T-cell (primary cell): ENCODE data around the gene AP2S1. TPM values are rescaled to one million over a fixed set of nuclear protein-coding genes. Genes with fewer than 3 reads are reported as not detected.
A peak's percentile ranks its signal among the peaks of the same experiment; 100 is the strongest.

Source experiments
- ATAC-seq, 4 experiments: fragments of 200-7000 bp in 3 of 4; fragments of 150-1000 bp in 1 of 4; cut with Tn5 transposase; replicated peaks in 1 of 4; 1 replicate in 3 of 4; 2 replicates in 1 of 4; pipeline ENCODE4 v1.10.0; 2021; ENCODE audit warnings: moderate library complexity in 3 of 4, mild to moderate bottlenecking in 2 of 4, moderate number of reproducible peaks in 1 of 4
- CTCF ChIA-PET, 2 donors: fragments of 300-600 bp; sonication (Branson Sonifier 250); formaldehyde crosslinking; loops; one replicate each; lab custom pipeline; 2022; ENCODE audit warnings: antibody characterized with exemption in 2 of 2; lab: Charles Lee
- POLR2A ChIA-PET, 2 donors: fragments of 300-600 bp; sonication (Branson Sonifier 250); formaldehyde crosslinking; loops; one replicate each; lab custom pipeline; 2022; ENCODE audit warnings: antibody characterized with exemption in 2 of 2; lab: Charles Lee
- DNase-seq, 35 experiments: peaks; one replicate each; pipeline versions ENCODE4 v3.0.0 to v3.0.0-alpha.2; 2013 to 2023
- H3K27ac ChIP-seq: one replicate; pipeline ENCODE4 v1.5.1; 2013; ENCODE audit warnings: low read length
- H3K27me3 ChIP-seq, 2 experiments: replicated peaks in 1 of 2; 1 replicate in 1 of 2; 2 replicates in 1 of 2; pipeline versions ENCODE4 v1.6.1 to v1.7.0; 2013; ENCODE audit warnings: low read length in 1 of 2, mixed read lengths in 1 of 2; ENCODE audit not compliant: control insufficient read depth in 2 of 2, insufficient read depth in 2 of 2; ENCODE audit errors: extremely low read depth in 1 of 2
- H3K36me3 ChIP-seq, 2 donors: 1 replicate in 1 of 2; 2 replicates in 1 of 2; pipeline versions ENCODE4 v1.6.1 to v1.7.0; 2013; ENCODE audit warnings: low read length in 1 of 2; ENCODE audit not compliant: control insufficient read depth in 2 of 2, insufficient read depth in 1 of 2; ENCODE audit errors: extremely low read depth in 1 of 2
- H3K4me1 ChIP-seq, 2 experiments: 1 replicate in 1 of 2; 2 replicates in 1 of 2; pipeline versions ENCODE4 v1.6.1 to v1.7.0; 2013; ENCODE audit warnings: low read length in 2 of 2, mixed read lengths in 1 of 2; ENCODE audit not compliant: insufficient read depth in 2 of 2, control insufficient read depth in 1 of 2; ENCODE audit errors: extremely low read depth in 1 of 2
- H3K4me3 ChIP-seq, 2 donors: 1 replicate in 1 of 2; 2 replicates in 1 of 2; pipeline versions ENCODE4 v1.5.1 to v1.7.0; 2013; ENCODE audit warnings: mild to moderate bottlenecking in 2 of 2, low read length in 1 of 2, moderate library complexity in 1 of 2; ENCODE audit not compliant: control insufficient read depth in 1 of 2; ENCODE audit errors: extremely low read depth in 1 of 2
- H3K9me3 ChIP-seq: 2 replicates; pipeline ENCODE4 v1.7.0; 2013
- H3K27ac Mint-ChIP-seq, 2 donors: one replicate each; pipeline ENCODE4 v1.8.0; 2020 to 2021; ENCODE audit warnings: mild to moderate bottlenecking in 2 of 2, mixed read lengths in 2 of 2
- H3K27me3 Mint-ChIP-seq, 2 donors: one replicate each; pipeline ENCODE4 v1.8.0; 2021 to 2022; ENCODE audit warnings: mixed read lengths in 2 of 2
- H3K36me3 Mint-ChIP-seq: one replicate; pipeline ENCODE4 v1.8.0; 2021; ENCODE audit warnings: mixed read lengths
- H3K4me1 Mint-ChIP-seq, 3 donors: one replicate each; pipeline ENCODE4 v1.8.0; 2020 to 2022; ENCODE audit warnings: mixed read lengths in 3 of 3, mild to moderate bottlenecking in 1 of 3
- H3K4me3 Mint-ChIP-seq, 3 donors: one replicate each; pipeline ENCODE4 v1.8.0; 2020 to 2022; ENCODE audit warnings: mild to moderate bottlenecking in 3 of 3, mixed read lengths in 3 of 3, moderate library complexity in 3 of 3
- H3K9me3 Mint-ChIP-seq, 3 donors: one replicate each; pipeline ENCODE4 v1.8.0; 2020 to 2022; ENCODE audit warnings: mixed read lengths in 3 of 3
- WGBS: methylation state at CpG from one replicate; pipeline ENCODE4 v1.1.5; 2013; ENCODE audit warnings: missing lambda C conversion rate; ENCODE audit not compliant: insufficient coverage; 5-methylcytosine and 5-hydroxymethylcytosine counted together
- total RNA-seq, 35 experiments: library from RNA in 6 of 35; stranded (reverse) in 6 of 35; fragments of 120-200 nt in 1 of 35; gene quantifications; one replicate each; pipeline versions ENCODE4 v1.2.1 to v1.2.4 and lab custom pipeline; 2013 to 2026

The AP2S1 gene
- total RNA-seq, 5 donors from 2014 or later (not counting 1 experiment from before 2014, with no cell fraction given): 36.6 to 51.5 (median 49.1) TPM

DNA sequence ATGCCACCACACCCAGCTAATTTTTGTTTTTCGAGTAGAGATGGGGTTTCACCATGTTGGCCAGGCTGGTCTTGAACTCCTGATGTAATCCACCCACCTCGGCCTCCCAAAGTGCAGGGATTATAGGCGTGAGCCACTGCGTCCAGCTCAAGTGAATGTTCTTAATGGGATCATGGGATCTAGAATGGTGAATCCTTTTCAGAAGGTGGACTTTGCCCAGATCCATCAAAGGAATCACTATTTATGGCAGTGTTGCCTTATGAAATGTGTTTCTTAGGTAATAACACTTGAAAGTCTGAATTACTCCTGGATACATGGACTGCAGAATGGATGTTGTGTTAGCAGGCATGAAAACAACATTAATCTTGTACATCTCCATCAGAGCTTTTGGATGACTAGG, 30.4 kb upstream of the AP2S1 start:
- Mint-ChIP-seq H3K27me3 (no peaks in the 10 kb centered on the region), H3K4me3 (no peak overlapping the region), H3K36me3 (peaks cover 9% of the 10 kb centered on the region), H3K4me1 (peaks cover 5 to 30% (median 27%) of the 10 kb centered on the region in 3 donors), H3K27ac (no peak overlapping the region), H3K9me3 (no peaks in the 10 kb centered on the region)
- H3K4me3 ChIP-seq: no peak overlapping the region
- H3K27me3 ChIP-seq: no peaks in the 10 kb centered on the region
- H3K4me1 ChIP-seq: peaks cover 0 to 4% of the 10 kb centered on the region in 2 experiments
- POLR2A ChIA-PET: no interaction called here
- H3K36me3 ChIP-seq: no peaks in the 10 kb centered on the region
- CTCF ChIA-PET: interaction anchor here in 1 of 2 donors (0.6 kb wide), 1 partner anchor 1527 kb away, joined by 3 read pairs; no protein-coding TSS in a partner anchor
- no peak for ATAC-seq
- H3K27ac ChIP-seq: no peak overlapping the region
- no peak for DNase-seq
- 100% methylated on average over 3 of the region's 4 CpGs for WGBS
- H3K9me3 ChIP-seq: no peaks in the 10 kb centered on the region

DNA sequence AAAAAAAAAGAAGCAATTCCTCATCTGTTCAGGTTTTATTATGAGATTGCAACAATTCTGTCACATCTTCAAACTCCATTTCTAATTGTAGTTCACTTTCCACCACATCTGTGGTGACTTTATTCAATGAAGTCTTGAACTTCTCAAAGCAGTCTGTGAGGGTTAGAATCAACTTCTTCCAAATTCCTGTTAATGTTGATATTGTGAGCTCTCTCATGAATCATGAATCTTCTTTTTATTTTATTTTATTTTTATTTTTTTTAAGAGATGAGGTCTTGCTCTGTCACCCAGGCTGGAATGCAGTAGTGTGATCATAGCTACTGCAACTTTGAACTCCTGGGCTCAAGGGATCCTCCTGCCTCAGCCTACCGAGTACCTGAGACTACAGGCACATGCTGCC, 29.8 kb upstream of the AP2S1 start:
- peaks cover 0 to 4% of the 10 kb centered on the region in 2 experiments for H3K4me1 ChIP-seq
- 100% methylated on average over 1 of the region's 1 CpG for WGBS
- Mint-ChIP-seq H3K4me1 (peaks cover 8 to 27% (median 23%) of the 10 kb centered on the region in 3 donors), H3K4me3 (no peak overlapping the region), H3K9me3 (no peaks in the 10 kb centered on the region), H3K27me3 (no peaks in the 10 kb centered on the region), H3K27ac (no peak overlapping the region), H3K36me3 (peaks cover 10% of the 10 kb centered on the region)
- no peaks in the 10 kb centered on the region for H3K27me3 ChIP-seq
- no peaks in the 10 kb centered on the region for H3K36me3 ChIP-seq
- ChIA-PET POLR2A (interaction anchor here in 1 of 2 donors (0.7 kb wide), 1 partner anchor 270 kb away, joined by 4 read pairs; no protein-coding TSS in a partner anchor), CTCF (no interaction called here)
- H3K4me3 ChIP-seq: no peak overlapping the region
- ATAC-seq (no peak), DNase-seq (no peak)
- no peak overlapping the region for H3K27ac ChIP-seq
- H3K9me3 ChIP-seq: no peaks in the 10 kb centered on the region

- ChIA-PET POLR2A (no interaction called here), CTCF (interaction anchor here in 1 of 2 donors (0.7 kb wide), 1 partner anchor 85 kb away, joined by 3 read pairs; no protein-coding TSS in a partner anchor)
- WGBS: 96% methylated on average over 9 of the region's 9 CpGs
- peaks cover 14% of the 10 kb centered on the region for H3K36me3 Mint-ChIP-seq
- H3K27me3 Mint-ChIP-seq: no peaks in the 10 kb centered on the region
- Histone ChIP-seq H3K36me3 (no peaks in the 10 kb centered on the region), H3K9me3 (no peaks in the 10 kb centered on the region), H3K4me1 (peaks cover 0 to 4% of the 10 kb centered on the region in 2 experiments), H3K4me3 (no peak overlapping the region), H3K27me3 (no peaks in the 10 kb centered on the region), H3K27ac (no peak overlapping the region)
- DNase-seq (no peak), ATAC-seq (peak in 1 of 4 experiments; percentile 29)
- no peak overlapping the region for H3K4me3 Mint-ChIP-seq
- peaks cover 12 to 22% (median 18%) of the 10 kb centered on the region in 3 donors for H3K4me1 Mint-ChIP-seq
- H3K9me3 Mint-ChIP-seq: no peaks in the 10 kb centered on the region
- H3K27ac Mint-ChIP-seq: no peak overlapping the region
Observed at GRCh38 chr19:46878613-46879375, 28.1 kb upstream of the AP2S1 start.

GRCh38 chr19:46875657-46876056, 25.0 kb upstream of the AP2S1 start:
- H3K4me3 ChIP-seq: no peak overlapping the region
- DNase-seq (no peak), ATAC-seq (no peak)
- ChIA-PET POLR2A (no interaction called here), CTCF (interaction anchor here in 1 of 2 donors (0.9 kb wide), 1 partner anchor 19 kb away, joined by 5 read pairs; no protein-coding TSS in a partner anchor)
- Mint-ChIP-seq H3K9me3 (no peaks in the 10 kb centered on the region), H3K27me3 (no peaks in the 10 kb centered on the region), H3K4me1 (peaks cover 6 to 13% (median 13%) of the 10 kb centered on the region in 3 donors), H3K36me3 (peaks cover 10% of the 10 kb centered on the region), H3K4me3 (no peak overlapping the region), H3K27ac (no peak overlapping the region)
- no peaks in the 10 kb centered on the region for H3K36me3 ChIP-seq
- 96% methylated on average over 5 of the region's 6 CpGs for WGBS
- H3K4me1 ChIP-seq: peaks cover 0 to 4% of the 10 kb centered on the region in 2 experiments
- no peak overlapping the region for H3K27ac ChIP-seq
- H3K9me3 ChIP-seq: no peaks in the 10 kb centered on the region
- H3K27me3 ChIP-seq: no peaks in the 10 kb centered on the region

- no peaks in the 10 kb centered on the region for H3K27me3 ChIP-seq
- no peak overlapping the region for H3K4me3 ChIP-seq
- no peak overlapping the region for H3K27ac Mint-ChIP-seq
- H3K4me1 Mint-ChIP-seq: peaks cover 5 to 13% (median 13%) of the 10 kb centered on the region in 3 donors
- no peak overlapping the region for H3K27ac ChIP-seq
- ChIA-PET CTCF (no interaction called here), POLR2A (no interaction called here)
- ATAC-seq (no peak), DNase-seq (no peak)
- WGBS: 100% methylated on average over 1 of the region's 4 CpGs
- H3K4me3 Mint-ChIP-seq: no peak overlapping the region
- peaks cover 0 to 4% of the 10 kb centered on the region in 2 experiments for H3K4me1 ChIP-seq
- H3K9me3 ChIP-seq: no peaks in the 10 kb centered on the region
- H3K9me3 Mint-ChIP-seq: no peaks in the 10 kb centered on the region
- no peaks in the 10 kb centered on the region for H3K27me3 Mint-ChIP-seq
- no peaks in the 10 kb centered on the region for H3K36me3 ChIP-seq
- H3K36me3 Mint-ChIP-seq: peaks cover 10% of the 10 kb centered on the region
Observed at GRCh38 chr19:46875234-46875633, 24.6 kb upstream of the AP2S1 start.

GRCh38 chr19:46872967-46873366, 22.3 kb upstream of the AP2S1 start:
- Histone ChIP-seq H3K4me3 (no peak overlapping the region), H3K36me3 (no peaks in the 10 kb centered on the region), H3K9me3 (no peaks in the 10 kb centered on the region), H3K4me1 (peaks cover 8% of the 10 kb centered on the region in 2 experiments), H3K27ac (no peak overlapping the region), H3K27me3 (no peaks in the 10 kb centered on the region)
- no CpG with 5 or more reads among the region's 4 CpGs for WGBS
- H3K27ac Mint-ChIP-seq: no peak overlapping the region
- CTCF ChIA-PET: no interaction called here
- no peaks in the 10 kb centered on the region for H3K9me3 Mint-ChIP-seq
- POLR2A ChIA-PET: interaction anchor here in 1 of 2 donors (0.6 to 0.7 kb wide), 3 partner anchors 59 to 353 kb away, joined by 3 to 6 read pairs (median 5); no protein-coding TSS in a partner anchor
- no peaks in the 10 kb centered on the region for H3K27me3 Mint-ChIP-seq
- DNase-seq (no peak), ATAC-seq (no peak)
- H3K36me3 Mint-ChIP-seq: peaks cover 5% of the 10 kb centered on the region
- H3K4me3 Mint-ChIP-seq: no peak overlapping the region
- peaks cover 9 to 20% (median 18%) of the 10 kb centered on the region in 3 donors for H3K4me1 Mint-ChIP-seq
